Tibial nerve (tissue), 4 donors: ENCODE measurements around the gene CMTM6. TPM values are rescaled to one million over a fixed set of nuclear protein-coding genes. Genes with fewer than 3 reads are reported as not detected.

Experiments used
- DNase-seq, 2 donors: peaks; one replicate each; pipeline ENCODE4 v3.0.0-alpha.2; 2019; ENCODE audit warnings: low spot score in 2 of 2
- H3K27ac ChIP-seq, 4 donors: fragments of 200-600 bp; sonication (generic) in 3 of 4; one replicate each; pipeline ENCODE4 v1.5.1; 2017 to 2019; ENCODE audit warnings: mild to moderate bottlenecking in 1 of 4
- H3K27me3 ChIP-seq, 2 donors: fragments of 200-600 bp; sonication (generic) in 1 of 2; one replicate each; pipeline versions ENCODE4 v1.5.1 to v1.6.0; 2017 to 2019
- H3K36me3 ChIP-seq, 3 donors: fragments of 200-600 bp; sonication (generic); one replicate each; pipeline ENCODE4 v1.5.1; 2018 to 2019
- H3K4me1 ChIP-seq, 4 donors: fragments of 200-600 bp; sonication (generic) in 3 of 4; one replicate each; pipeline ENCODE4 v1.5.1; 2017 to 2019
- H3K4me3 ChIP-seq, 4 donors: fragments of 200-600 bp; sonication (generic) in 3 of 4; one replicate each; pipeline ENCODE4 v1.5.1; 2017 to 2019; ENCODE audit warnings: mild to moderate bottlenecking in 1 of 4, moderate library complexity in 1 of 4
- H3K9me3 ChIP-seq, 4 donors: fragments of 200-600 bp; sonication (generic) in 3 of 4; one replicate each; pipeline ENCODE4 v1.5.1; 2017 to 2019
- EP300 ChIP-seq, 2 donors: sonication (generic); formaldehyde crosslinking; IDR thresholded peaks; one replicate each; pipeline ENCODE4 v1.6.1; 2017; ENCODE audit warnings: antibody characterized with exemption in 2 of 2, mild to moderate bottlenecking in 1 of 2
- POLR2A ChIP-seq, 2 donors: fragments of 450-650 bp; IDR thresholded peaks; one replicate each; pipeline ENCODE4 v1.6.1; 2017; ENCODE audit warnings: antibody characterized with exemption in 2 of 2, mild to moderate bottlenecking in 2 of 2, moderate library complexity in 2 of 2
- whole genome bisulfite sequencing, 2 donors: methylation state at CpG; one replicate each; pipeline ENCODE4 v1.1.5; 2018; 5-methylcytosine and 5-hydroxymethylcytosine counted together
- total RNA-seq, 4 donors: library from RNA; depleted of rRNA; stranded (reverse); fragments of >200 nt; gene quantifications; one replicate each; pipeline ENCODE4 v1.1.0, GENCODE V29; 2016
- TF ChIP-seq, protein P1 (sequence below), 5 experiments: fragments of 200-600 bp in 3 of 5; fragments of 450-650 bp in 2 of 5; sonication (generic) in 3 of 5; IDR thresholded peaks; one replicate each; pipeline ENCODE4 v1.5.1; 2016 to 2019; ENCODE audit warnings: antibody characterized with exemption in 5 of 5, mild to moderate bottlenecking in 3 of 5, moderate library complexity in 2 of 5

Gene CMTM6
- total RNA-seq, 4 donors from 2014 or later, result 67.8 to 73.3 (median 70.6) TPM

DNA sequence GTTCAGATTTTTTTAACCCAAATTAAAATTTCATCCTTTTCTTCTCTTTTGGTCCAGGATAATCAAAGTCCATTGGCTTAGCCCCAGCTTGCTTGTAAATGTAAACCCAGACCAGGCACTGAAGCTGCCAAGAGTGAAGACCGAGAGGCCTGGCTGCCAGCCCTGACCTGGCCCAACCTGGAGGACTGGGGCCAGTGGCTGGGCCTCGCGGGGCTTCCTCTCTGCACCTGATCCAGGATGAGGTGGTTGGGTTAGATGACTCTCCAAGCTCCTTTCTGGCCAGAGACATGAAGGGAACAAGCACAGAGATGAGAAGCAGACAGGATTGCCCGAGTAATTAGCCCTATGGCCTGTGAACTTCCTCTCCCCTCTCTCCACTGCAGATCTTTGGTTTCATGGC is 50.6 kb downstream of the CMTM6 start:
- WGBS, 2 donors, result 75 to 76% methylated on average over 4 of the region's 4 CpGs
- no peak overlapping the region for H3K27ac ChIP-seq
- DNase-seq, result no peak
- H3K36me3 ChIP-seq, result peaks cover 0 to 58% (median 4%) of the 10 kb centered on the region in 3 donors
- H3K9me3 ChIP-seq, result no peaks in the 10 kb centered on the region
- H3K4me1 ChIP-seq, result no peaks in the 10 kb centered on the region
- no peaks in the 10 kb centered on the region for H3K27me3 ChIP-seq
- H3K4me3 ChIP-seq, result no peak overlapping the region
- TF ChIP-seq EP300 (IDR thresholded peaks at IDR 0.05), result no peak
- TF ChIP-seq, protein P1, sequence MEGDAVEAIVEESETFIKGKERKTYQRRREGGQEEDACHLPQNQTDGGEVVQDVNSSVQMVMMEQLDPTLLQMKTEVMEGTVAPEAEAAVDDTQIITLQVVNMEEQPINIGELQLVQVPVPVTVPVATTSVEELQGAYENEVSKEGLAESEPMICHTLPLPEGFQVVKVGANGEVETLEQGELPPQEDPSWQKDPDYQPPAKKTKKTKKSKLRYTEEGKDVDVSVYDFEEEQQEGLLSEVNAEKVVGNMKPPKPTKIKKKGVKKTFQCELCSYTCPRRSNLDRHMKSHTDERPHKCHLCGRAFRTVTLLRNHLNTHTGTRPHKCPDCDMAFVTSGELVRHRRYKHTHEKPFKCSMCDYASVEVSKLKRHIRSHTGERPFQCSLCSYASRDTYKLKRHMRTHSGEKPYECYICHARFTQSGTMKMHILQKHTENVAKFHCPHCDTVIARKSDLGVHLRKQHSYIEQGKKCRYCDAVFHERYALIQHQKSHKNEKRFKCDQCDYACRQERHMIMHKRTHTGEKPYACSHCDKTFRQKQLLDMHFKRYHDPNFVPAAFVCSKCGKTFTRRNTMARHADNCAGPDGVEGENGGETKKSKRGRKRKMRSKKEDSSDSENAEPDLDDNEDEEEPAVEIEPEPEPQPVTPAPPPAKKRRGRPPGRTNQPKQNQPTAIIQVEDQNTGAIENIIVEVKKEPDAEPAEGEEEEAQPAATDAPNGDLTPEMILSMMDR (IDR thresholded peaks at IDR 0.05), result no peak
- TF ChIP-seq POLR2A (IDR thresholded peaks at IDR 0.05), result no peak

DNA sequence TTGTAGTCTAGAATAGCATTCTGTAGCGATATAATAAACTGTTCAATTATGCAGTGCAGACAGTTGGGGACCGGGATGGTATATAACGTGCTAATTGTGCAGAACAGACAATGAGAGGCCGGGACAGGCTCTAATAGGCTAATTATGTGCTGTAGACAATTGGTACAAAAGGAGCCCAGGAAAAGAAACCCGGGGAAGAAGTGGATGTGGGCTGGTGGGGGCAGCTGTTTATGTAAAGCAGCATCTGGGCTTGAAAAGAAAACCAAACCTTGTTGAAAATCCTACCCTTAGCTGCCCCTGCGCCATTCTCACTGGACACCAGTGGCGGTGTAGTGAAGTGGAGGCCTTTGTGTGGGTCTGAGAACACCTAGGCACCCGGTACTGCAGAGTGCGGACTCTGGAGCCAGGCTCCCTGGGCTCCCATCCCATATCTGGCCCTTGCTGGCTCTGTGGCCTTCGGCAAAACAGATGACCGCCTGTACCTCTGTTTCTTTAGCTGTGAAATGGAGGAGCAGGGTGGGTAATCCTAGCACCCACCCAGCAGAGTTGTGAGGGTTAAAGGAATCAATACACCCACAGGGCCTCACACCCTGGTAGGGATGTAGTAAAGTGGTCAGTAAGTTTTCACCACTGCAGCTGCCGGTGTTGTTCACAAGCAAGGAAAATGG is 51.5 kb downstream of the CMTM6 start:
- Histone ChIP-seq H3K36me3 (peaks cover 0 to 51% (median 4%) of the 10 kb centered on the region in 3 donors), H3K4me1 (no peaks in the 10 kb centered on the region), H3K27me3 (no peaks in the 10 kb centered on the region), H3K4me3 (no peak overlapping the region), H3K27ac (no peak overlapping the region), H3K9me3 (no peaks in the 10 kb centered on the region)
- DNase-seq, result no peak
- 78 to 82% methylated on average over 12 of the region's 12 CpGs for WGBS, 2 donors
- TF ChIP-seq EP300 (IDR thresholded peaks at IDR 0.05), result no peak

DNA sequence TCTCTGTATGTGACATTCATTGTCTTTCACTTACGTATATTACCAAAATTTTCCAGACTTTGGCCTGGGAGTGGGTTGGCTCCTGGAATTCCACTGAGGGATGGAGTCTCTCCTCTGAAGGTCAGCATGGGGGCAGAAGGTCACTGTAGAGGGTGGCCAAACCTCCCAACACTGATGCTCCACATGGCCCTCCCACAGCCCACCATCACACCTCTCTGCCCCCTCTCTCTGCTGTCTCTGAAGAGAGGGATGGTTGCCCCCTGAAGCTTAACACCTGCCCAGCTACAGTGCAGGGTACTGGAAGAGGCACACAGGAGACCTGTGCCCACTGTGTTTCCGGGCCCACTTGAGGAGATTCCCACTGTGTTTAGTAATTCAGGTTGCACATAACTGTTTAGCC is 52.2 kb downstream of the CMTM6 start:
- Histone ChIP-seq H3K27ac (no peak overlapping the region), H3K27me3 (no peaks in the 10 kb centered on the region), H3K9me3 (no peaks in the 10 kb centered on the region), H3K4me3 (no peak overlapping the region), H3K4me1 (no peaks in the 10 kb centered on the region), H3K36me3 (peaks cover 2 to 48% (median 4%) of the 10 kb centered on the region in 3 donors)
- TF ChIP-seq EP300 (IDR thresholded peaks at IDR 0.05), result no peak
- no peak for TF ChIP-seq POLR2A (IDR thresholded peaks at IDR 0.05)
- TF ChIP-seq, protein P1 (IDR thresholded peaks at IDR 0.05), result no peak
- WGBS, 2 donors, result 88 to 95% methylated on average over 2 of the region's 2 CpGs
- DNase-seq, result no peak

DNA sequence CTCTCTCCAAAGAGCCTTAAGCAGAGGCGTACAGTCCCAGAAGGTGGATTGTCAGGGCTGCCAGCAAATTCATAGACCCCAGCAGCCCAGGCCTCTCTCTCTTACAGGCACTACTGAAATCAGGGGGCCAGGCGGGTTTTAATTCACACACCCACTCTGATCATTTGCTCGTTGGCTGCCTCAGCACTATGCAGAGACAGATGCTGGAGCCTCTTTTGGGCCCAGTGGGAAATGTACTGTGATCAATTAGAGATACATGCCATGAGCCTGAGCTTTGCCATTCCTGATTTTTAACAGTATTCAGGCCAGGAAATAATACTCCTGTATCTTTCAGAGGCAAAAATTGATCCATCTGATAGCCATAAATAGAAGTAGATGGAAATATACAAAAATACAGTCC is 53.0 kb downstream of the CMTM6 start:
- H3K27ac ChIP-seq, result no peak overlapping the region
- 92 to 96% methylated on average over 3 of the region's 3 CpGs for WGBS, 2 donors
- no peak for TF ChIP-seq POLR2A (IDR thresholded peaks at IDR 0.05)
- H3K27me3 ChIP-seq, result no peaks in the 10 kb centered on the region
- H3K36me3 ChIP-seq, result peaks cover 3 to 49% (median 4%) of the 10 kb centered on the region in 3 donors
- H3K4me1 ChIP-seq, result no peaks in the 10 kb centered on the region
- DNase-seq, result no peak
- no peaks in the 10 kb centered on the region for H3K9me3 ChIP-seq
- H3K4me3 ChIP-seq, result no peak overlapping the region

DNA sequence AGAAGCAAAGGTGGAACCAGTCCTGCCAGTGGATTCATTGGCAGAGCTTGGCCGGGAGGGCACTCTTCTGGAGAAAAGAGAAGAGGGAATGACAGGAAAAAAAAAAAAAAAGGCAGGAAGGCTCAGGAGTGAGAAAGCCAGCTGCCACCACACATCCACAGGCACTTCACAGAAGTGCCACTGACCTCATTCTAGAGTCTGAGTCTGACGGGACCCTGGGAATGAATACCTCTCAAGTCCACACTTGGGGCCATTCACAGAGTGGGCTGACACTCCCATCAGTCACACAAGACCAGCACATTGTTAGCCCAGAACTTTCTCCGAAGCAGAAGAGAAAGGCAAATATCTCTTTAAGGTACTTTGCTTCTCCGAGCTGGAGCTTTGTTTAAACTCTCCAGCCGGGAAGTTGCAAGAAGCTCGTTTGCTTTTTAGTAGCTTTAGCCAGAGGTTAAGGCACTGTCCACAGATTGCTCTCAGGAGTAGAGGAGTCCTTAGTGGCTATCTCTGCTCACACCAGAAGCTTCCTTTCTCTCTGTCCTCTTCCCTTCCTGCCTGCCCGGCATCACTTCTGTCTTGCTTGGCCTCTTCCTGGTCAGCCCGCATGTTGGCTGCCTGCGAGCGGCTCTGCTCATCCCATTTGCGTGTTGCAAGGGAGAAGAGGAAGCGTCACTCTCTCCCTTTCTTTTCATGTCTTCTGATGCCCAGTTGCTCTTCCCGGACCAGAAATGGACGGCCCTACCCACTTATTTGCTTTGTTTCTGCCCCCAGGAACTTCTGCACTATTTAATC is 53.8 kb downstream of the CMTM6 start:
- DNase-seq, result no peak
- Histone ChIP-seq H3K27ac (no peak overlapping the region), H3K4me1 (no peaks in the 10 kb centered on the region), H3K4me3 (no peak overlapping the region), H3K9me3 (peaks cover 0 to 4% (median 0%) of the 10 kb centered on the region in 4 donors), H3K36me3 (peaks cover 0 to 49% (median 3%) of the 10 kb centered on the region in 3 donors), H3K27me3 (no peaks in the 10 kb centered on the region)
- 78 to 83% methylated on average over 14 of the region's 14 CpGs for WGBS, 2 donors
- TF ChIP-seq POLR2A (IDR thresholded peaks at IDR 0.05), result no peak
- no peak for TF ChIP-seq EP300 (IDR thresholded peaks at IDR 0.05)
- TF ChIP-seq, protein P1 (IDR thresholded peaks at IDR 0.05), result no peak

DNA sequence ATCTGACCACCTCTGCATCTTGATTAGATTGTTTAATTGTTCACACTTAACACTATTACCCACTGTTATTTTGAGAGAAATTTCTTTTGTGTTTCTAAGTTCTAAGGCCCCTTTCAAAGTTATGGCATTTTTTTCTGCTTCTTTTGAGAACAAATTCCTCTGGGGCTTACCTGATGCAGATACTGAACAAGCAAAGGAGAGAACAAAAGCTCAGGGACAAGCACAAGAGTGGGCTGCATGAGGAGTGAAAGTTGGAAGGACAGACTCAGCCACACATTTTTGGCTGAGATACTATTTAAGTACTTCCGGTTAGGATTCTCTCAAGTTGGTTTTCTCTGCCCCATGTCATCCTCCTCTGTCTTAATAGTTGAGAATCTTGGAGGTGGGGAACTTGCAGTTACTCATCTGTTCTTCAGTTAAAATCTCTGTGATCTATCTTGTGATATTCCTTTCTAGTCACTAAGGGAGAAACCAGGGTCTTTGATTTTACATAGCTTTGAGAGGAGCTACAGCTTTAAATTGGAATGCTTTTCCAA is 54.7 kb downstream of the CMTM6 start:
- Histone ChIP-seq H3K36me3 (peaks cover 0 to 52% (median 3%) of the 10 kb centered on the region in 3 donors), H3K9me3 (peaks cover 0 to 4% (median 0%) of the 10 kb centered on the region in 4 donors), H3K27me3 (no peaks in the 10 kb centered on the region), H3K4me3 (no peak overlapping the region), H3K4me1 (no peaks in the 10 kb centered on the region), H3K27ac (no peak overlapping the region)
- TF ChIP-seq EP300 (IDR thresholded peaks at IDR 0.05) (no peak), POLR2A (IDR thresholded peaks at IDR 0.05) (no peak)
- TF ChIP-seq, protein P1 (IDR thresholded peaks at IDR 0.05), result no peak
- 71 to 94% methylated on average over 1 of the region's 1 CpG for WGBS, 2 donors
- DNase-seq, result no peak
